ENCODE measurements around the gene RALY.
A peak's percentile ranks its signal among the peaks of the same experiment; 100 is the strongest.

Gene RALY

GRCh38 chr20:33986560-33987216 lies 7.0 kb upstream of the RALY start:
- no peak for DNase-seq (ENCODE audit: low spot score)

GRCh38 chr20:33990075-33990474 lies 3.6 kb upstream of the RALY start:
- DNase-seq (ENCODE audit: low spot score): no peak

- no peak for DNase-seq (ENCODE audit: low spot score)
These were observed 2.2 kb upstream of the RALY start for GRCh38 chr20:33991502-33991901.

GRCh38 chr20:33992145-33992922 lies 1.4 kb upstream of the RALY start:
- no peak for DNase-seq (ENCODE audit: low spot score)

GRCh38 chr20:33992923-33993575 lies 662 bp upstream of the RALY start:
- DNase-seq (ENCODE audit: low spot score): peak; percentile 99

- DNase-seq (ENCODE audit: low spot score): peak; percentile 60
These were observed 657 bp downstream of the RALY start for GRCh38 chr20:33994222-33994913.

GRCh38 chr20:33995053-33995831 lies 1.5 kb downstream of the RALY start:
- DNase-seq (ENCODE audit: low spot score): peak; percentile 38

- DNase-seq (ENCODE audit: low spot score): no peak
These were observed 5.4 kb downstream of the RALY start for GRCh38 chr20:33999025-33999649.

- no peak for DNase-seq (ENCODE audit: low spot score)
These were observed 7.7 kb downstream of the RALY start for GRCh38 chr20:34001378-34001777.

GRCh38 chr20:34004227-34004626 lies 10.5 kb downstream of the RALY start:
- no peak for DNase-seq (ENCODE audit: low spot score)

- no peak for DNase-seq (ENCODE audit: low spot score)
These were observed 11.2 kb downstream of the RALY start for GRCh38 chr20:34004790-34005457.

GRCh38 chr20:34006619-34007018 lies 12.9 kb downstream of the RALY start:
- no peak for DNase-seq (ENCODE audit: low spot score)

- no peak for DNase-seq (ENCODE audit: low spot score)
These were observed 14.8 kb downstream of the RALY start for GRCh38 chr20:34008477-34008876.

- DNase-seq (ENCODE audit: low spot score): no peak
These were observed 16.8 kb downstream of the RALY start for GRCh38 chr20:34010405-34010931.

- no peak for DNase-seq (ENCODE audit: low spot score)
These were observed 17.6 kb downstream of the RALY start for GRCh38 chr20:34011275-34011674.

GRCh38 chr20:34012330-34012729 lies 18.6 kb downstream of the RALY start:
- DNase-seq (ENCODE audit: low spot score): no peak

GRCh38 chr20:34012735-34013134 lies 19.0 kb downstream of the RALY start:
- DNase-seq (ENCODE audit: low spot score): no peak

GRCh38 chr20:34013554-34013953 lies 19.8 kb downstream of the RALY start:
- no peak for DNase-seq (ENCODE audit: low spot score)

GRCh38 chr20:34014878-34015277 lies 21.2 kb downstream of the RALY start:
- DNase-seq (ENCODE audit: low spot score): peak; percentile 49

Data from pons (tissue), 1 donor.